GM21390 (cell line): ENCODE results near the gene YY1.

Experiments
- ATAC-seq: cut with Tn5 transposase; IDR thresholded peaks from one replicate; pipeline ENCODE4 v1.9.1; 2021; ENCODE audit not compliant: unreplicated experiment

The YY1 gene

DNA sequence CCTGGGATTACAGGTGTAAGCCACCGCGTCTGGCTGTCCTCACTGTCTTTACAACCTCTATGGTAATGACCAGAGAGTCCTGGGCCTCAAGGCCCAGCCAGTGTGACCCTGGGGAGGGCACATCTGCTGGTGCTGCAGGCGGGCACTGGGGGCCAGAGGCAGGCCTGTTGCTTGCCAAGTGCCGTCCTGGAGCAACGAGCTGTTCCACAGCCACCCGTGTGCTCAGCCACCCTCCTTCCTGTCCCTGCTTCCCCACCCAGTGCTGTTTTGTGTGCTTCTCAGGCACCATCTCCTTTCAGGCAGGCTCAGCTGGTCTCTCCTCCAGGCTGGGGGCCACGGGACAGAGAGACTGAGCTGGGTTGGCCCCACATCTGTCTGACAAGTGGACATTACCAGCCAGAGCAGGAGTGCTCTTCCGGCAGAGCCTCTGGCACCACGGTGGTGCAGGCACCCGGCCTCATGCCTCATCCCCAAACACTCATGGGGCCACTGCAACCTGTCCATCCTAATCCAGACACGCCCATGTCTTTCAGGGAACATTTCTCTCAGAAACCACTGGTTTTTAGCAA lies 93.2 kb downstream of the YY1 start:
- no peak for ATAC-seq
